A549 (cell line): Measurements from ENCODE around the gene SLC8A2. TPM values are rescaled to one million over a fixed set of nuclear protein-coding genes. Genes with fewer than 3 reads are reported as not detected.

ENCODE experiments used
- ATAC-seq, 2 experiments: fragments of 200-7000 bp in 1 of 2; fragments of >200 bp in 1 of 2; cut with Nextera tagmentation in 1 of 2; cut with Tn5 transposase in 1 of 2; 3 replicates each; pipeline versions ENCODE4 v1.8.0 to v1.9.1; 2018 to 2020; ENCODE audit warnings: mild to moderate bottlenecking in 1 of 2, moderate library complexity in 1 of 2
- CTCF ChIA-PET: fragments of 300-600 bp; sonication (Branson Sonifier 250); formaldehyde crosslinking; extraction: SDS; loops from one replicate; lab custom pipeline; 2021; ENCODE audit warnings: antibody characterized with exemption, inconsistent platforms; lab: Yijun Ruan, JAX
- POLR2A ChIA-PET: fragments of 350-600 bp; formaldehyde crosslinking; extraction: SDS; loops from one replicate; lab custom pipeline; 2021; ENCODE audit warnings: antibody characterized with exemption, inconsistent platforms; lab: Yijun Ruan, JAX
- DNase-seq, 2 experiments: peaks; one replicate each; pipeline versions ENCODE4 v3.0.0 to v3.0.0-alpha.2; 2011 to 2016; ENCODE audit warnings: low read depth in 1 of 2, low spot score in 1 of 2
- FAIRE-seq: peaks from 2 replicates; lab custom pipeline; 2011; peaks lifted over from hg19 to GRCh38; lab: Jason Lieb, UNC
- H3K27ac ChIP-seq, 2 experiments: fragments of >200 bp; sonication (Bioruptor Twin); formaldehyde crosslinking; 3 replicates each; pipeline ENCODE4 v1.5.1; 2016 to 2017
- H3K4me1 ChIP-seq: fragments of >200 bp; sonication (Bioruptor Twin); formaldehyde crosslinking; 3 replicates; pipeline ENCODE4 v1.6.1; 2016
- H3K4me2 ChIP-seq: fragments of >200 bp; sonication (Bioruptor Twin); formaldehyde crosslinking; 3 replicates; pipeline ENCODE4 v1.6.1; 2016
- H3K4me3 ChIP-seq: fragments of >200 bp; sonication (Bioruptor Twin); formaldehyde crosslinking; 3 replicates; pipeline ENCODE4 v1.5.1; 2016
- H3K9me3 ChIP-seq: fragments of >200 bp; sonication (Bioruptor Twin); formaldehyde crosslinking; 3 replicates; pipeline ENCODE4 v1.6.1; 2016
- BHLHE40 ChIP-seq: IDR thresholded peaks from 2 replicates; pipeline ENCODE4 v1.6.1; 2012; ENCODE audit warnings: low read depth, low read length, inconsistent platforms
- CHD4 ChIP-seq: fragments of 200-600 bp; sonication (generic); IDR thresholded peaks from 2 replicates; pipeline ENCODE4 v1.6.1; 2016; ENCODE audit warnings: antibody characterized with exemption, mild to moderate bottlenecking, borderline replicate concordance
- EHF ChIP-seq: fragments of 250-450 bp; sonication (Bioruptor Pico); IDR thresholded peaks from 2 replicates; pipeline ENCODE4 v1.5.0; 2020; ENCODE audit warnings: mild to moderate bottlenecking
- EHMT2 ChIP-seq: fragments of 200-600 bp; sonication (generic); IDR thresholded peaks from 2 replicates; pipeline ENCODE4 v1.6.1; 2016; ENCODE audit warnings: antibody characterized with exemption, low read depth, mild to moderate bottlenecking, moderate library complexity
- EP300 ChIP-seq, 2 experiments: fragments of >200 bp; sonication (Bioruptor Twin); formaldehyde crosslinking; IDR thresholded peaks; 2 replicates in 1 of 2; 3 replicates in 1 of 2; pipeline ENCODE4 v1.6.1; 2016 to 2017
- FOSB ChIP-seq: fragments of 250-450 bp; sonication (Bioruptor Pico); IDR thresholded peaks from 2 replicates; pipeline ENCODE4 v1.5.0; 2020; ENCODE audit warnings: mild to moderate bottlenecking, moderate library complexity
- HEYL ChIP-seq: fragments of 250-450 bp; sonication (Bioruptor Pico); IDR thresholded peaks from 2 replicates; pipeline ENCODE4 v1.8.0; 2021; ENCODE audit warnings: mild to moderate bottlenecking, moderate library complexity
- JUN ChIP-seq, 2 experiments: fragments of >200 bp; sonication (Bioruptor Twin); formaldehyde crosslinking; IDR thresholded peaks; 2 replicates in 1 of 2; 3 replicates in 1 of 2; pipeline ENCODE4 v1.6.1; 2016 to 2017
- KDM5A ChIP-seq: fragments of 200-600 bp; sonication (generic); IDR thresholded peaks from 2 replicates; pipeline ENCODE4 v1.6.1; 2016; ENCODE audit warnings: antibody characterized with exemption, mild to moderate bottlenecking
- POLR2AphosphoS2 ChIP-seq: conservative IDR thresholded peaks from 2 replicates; pipeline ENCODE4 v1.6.1; 2012; ENCODE audit warnings: low read length, improper control_type of control experiment, inconsistent platforms
- RARB ChIP-seq: fragments of 250-450 bp; sonication (Bioruptor Pico); IDR thresholded peaks from 2 replicates; pipeline ENCODE4 v1.8.0; 2021; ENCODE audit warnings: mild to moderate bottlenecking, moderate library complexity
- RNF2 ChIP-seq: fragments of 200-600 bp; sonication (generic); IDR thresholded peaks from 2 replicates; pipeline ENCODE4 v1.6.1; 2016; ENCODE audit warnings: low read depth, mild to moderate bottlenecking, antibody characterized with exemption, moderate library complexity, borderline replicate concordance
- SREBF2 ChIP-seq: fragments of 450-650 bp; IDR thresholded peaks from 2 replicates; pipeline ENCODE4 v1.6.1; 2014; ENCODE audit warnings: mild to moderate bottlenecking, moderate library complexity
- USF2 ChIP-seq: fragments of 450-650 bp; IDR thresholded peaks from 2 replicates; pipeline ENCODE4 v1.6.1; 2014; ENCODE audit warnings: antibody characterized with exemption
- WGBS: methylation state at CpG from one replicate; pipeline ENCODE4 v1.1.6; 2017; ENCODE audit errors: missing lambda C conversion rate; 5-methylcytosine and 5-hydroxymethylcytosine counted together
- polyA plus RNA-seq, 4 experiments: library from polyadenylated mRNA; depleted of rRNA in 3 of 4; stranded (reverse); fragments of >200 nt; fragmentation: RNase III in 1 of 4; extraction: RNeasy Plus Mini Kit Qiagen cat#74134 plus additional on column Dnase treatment in 1 of 4; gene quantifications; 2 replicates in 3 of 4; 3 replicates in 1 of 4; pipeline ENCODE4 v1.2.3, GENCODE V29; 2011 to 2017
- TF ChIP-seq, protein P1 (sequence below): IDR thresholded peaks from 2 replicates; pipeline ENCODE4 v1.6.1; 2012; ENCODE audit warnings: low read depth, borderline replicate concordance
- TF ChIP-seq, protein P2 (sequence below): fragments of 200-600 bp; sonication (generic); IDR thresholded peaks from 2 replicates; pipeline ENCODE4 v1.6.1; 2016; ENCODE audit warnings: antibody characterized with exemption, mild to moderate bottlenecking, moderate library complexity

Gene SLC8A2
- polyA plus RNA-seq, 2 of the 4 experiments (the other 2 are of a cell fraction): 0.15 to 0.35 TPM

DNA sequence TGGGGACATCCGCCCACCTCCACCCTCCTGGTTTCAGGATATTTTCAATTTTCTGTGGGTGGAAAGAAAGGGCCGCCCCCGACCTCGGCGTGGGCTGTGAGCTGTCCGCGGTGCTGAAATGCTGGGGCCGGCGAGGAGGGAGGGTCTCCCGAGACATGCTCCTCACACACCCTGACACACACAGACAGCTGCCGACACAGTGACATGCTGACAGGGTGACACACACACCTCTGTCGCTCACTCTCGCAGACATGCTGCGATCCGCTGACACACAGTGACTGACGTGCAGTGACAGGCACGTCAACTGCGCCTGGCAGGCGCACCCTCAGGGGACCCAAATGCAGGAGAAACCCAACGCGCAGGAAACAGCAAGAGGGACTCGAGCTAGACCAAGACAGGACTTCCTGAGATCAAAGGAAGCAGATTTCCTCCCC lies 27.3 kb downstream of the SLC8A2 start (continued):
- TF ChIP-seq RNF2 (no peak), BHLHE40 (no peak)

DNA sequence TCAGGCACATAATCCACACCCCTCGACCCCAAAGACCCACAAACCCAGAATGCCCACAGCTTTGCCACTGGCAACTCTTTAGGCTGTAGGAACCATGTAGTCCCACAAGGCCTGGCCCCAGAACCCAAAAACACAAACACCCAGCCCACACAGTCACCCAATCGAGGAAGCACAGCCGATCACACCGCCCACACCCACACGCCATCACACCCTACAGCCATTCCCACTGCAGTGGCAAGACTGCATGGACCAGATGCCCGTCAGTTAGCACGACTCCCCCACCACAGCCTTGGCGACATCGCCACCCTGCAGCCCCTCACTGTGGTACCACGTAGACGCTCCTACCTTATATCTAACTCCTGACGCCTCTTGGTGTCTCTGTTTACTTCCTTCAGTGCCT lies 28.4 kb downstream of the SLC8A2 start:
- WGBS: 14% methylated on average over 12 of the region's 12 CpGs
- DNase-seq (no peak), ATAC-seq (no peak), FAIRE-seq (no peak)
- Histone ChIP-seq H3K27ac (no peak overlapping the region), H3K9me3 (no peaks in the 10 kb centered on the region), H3K4me2 (no peak overlapping the region), H3K4me3 (no peak overlapping the region), H3K4me1 (peaks cover 26% of the 10 kb centered on the region)
- ChIA-PET POLR2A (no interaction called here), CTCF (interaction anchor here (1.6 to 28.3 kb wide), 3 partner anchors 8 to 263 kb away, joined by 5 to 901 read pairs (median 108); partner anchors contain the start of gene EHD2)
- TF ChIP-seq HEYL (CRISPR knock-in tag) (no peak), USF2 (no peak), KDM5A (no peak), CHD4 (no peak), POLR2AphosphoS2 (no peak), RARB (CRISPR knock-in tag) (no peak), EHF (CRISPR knock-in tag) (no peak), RNF2 (no peak), EHMT2 (no peak)
- TF ChIP-seq, protein P1, sequence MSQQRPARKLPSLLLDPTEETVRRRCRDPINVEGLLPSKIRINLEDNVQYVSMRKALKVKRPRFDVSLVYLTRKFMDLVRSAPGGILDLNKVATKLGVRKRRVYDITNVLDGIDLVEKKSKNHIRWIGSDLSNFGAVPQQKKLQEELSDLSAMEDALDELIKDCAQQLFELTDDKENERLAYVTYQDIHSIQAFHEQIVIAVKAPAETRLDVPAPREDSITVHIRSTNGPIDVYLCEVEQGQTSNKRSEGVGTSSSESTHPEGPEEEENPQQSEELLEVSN: no peak

- ChIA-PET POLR2A (interaction anchor here (0.6 to 0.7 kb wide), 2 partner anchors 8 to 46 kb away, joined by 3 read pairs; no protein-coding TSS in a partner anchor), CTCF (interaction anchor here (0.9 to 28.3 kb wide), 16 partner anchors 8 to 353 kb away, joined by 3 to 901 read pairs (median 14); partner anchors contain the start of genes EHD2, KPTN, NAPA and NOP53)
- FAIRE-seq (peak; percentile 56), ATAC-seq (peak in 1 of 2 experiments; percentile 38; a peak in 2 of 6 replicates), DNase-seq (no peak)
- H3K4me3 ChIP-seq: no peak overlapping the region
- TF ChIP-seq FOSB (CRISPR knock-in tag) (no peak), POLR2AphosphoS2 (no peak), JUN (IDR thresholded peaks at IDR 0.05) (no peak), SREBF2 (no peak)
- H3K9me3 ChIP-seq: no peaks in the 10 kb centered on the region
- H3K27ac ChIP-seq: no peak overlapping the region
- WGBS: 0% methylated on average over 5 of the region's 5 CpGs
- H3K4me1 ChIP-seq: no peaks in the 10 kb centered on the region
- no peak overlapping the region for H3K4me2 ChIP-seq
Observed at GRCh38 chr19:47438793-47439220, 32.9 kb downstream of the SLC8A2 start.

- no peak overlapping the region for H3K4me3 ChIP-seq
- FAIRE-seq (no peak), ATAC-seq (no peak)
- peak; percentile 69; the same call in 1 of the 2 replicates for TF ChIP-seq EHMT2
- TF ChIP-seq EP300 (IDR thresholded peaks at IDR 0.05): no peak
- TF ChIP-seq, protein P2, sequence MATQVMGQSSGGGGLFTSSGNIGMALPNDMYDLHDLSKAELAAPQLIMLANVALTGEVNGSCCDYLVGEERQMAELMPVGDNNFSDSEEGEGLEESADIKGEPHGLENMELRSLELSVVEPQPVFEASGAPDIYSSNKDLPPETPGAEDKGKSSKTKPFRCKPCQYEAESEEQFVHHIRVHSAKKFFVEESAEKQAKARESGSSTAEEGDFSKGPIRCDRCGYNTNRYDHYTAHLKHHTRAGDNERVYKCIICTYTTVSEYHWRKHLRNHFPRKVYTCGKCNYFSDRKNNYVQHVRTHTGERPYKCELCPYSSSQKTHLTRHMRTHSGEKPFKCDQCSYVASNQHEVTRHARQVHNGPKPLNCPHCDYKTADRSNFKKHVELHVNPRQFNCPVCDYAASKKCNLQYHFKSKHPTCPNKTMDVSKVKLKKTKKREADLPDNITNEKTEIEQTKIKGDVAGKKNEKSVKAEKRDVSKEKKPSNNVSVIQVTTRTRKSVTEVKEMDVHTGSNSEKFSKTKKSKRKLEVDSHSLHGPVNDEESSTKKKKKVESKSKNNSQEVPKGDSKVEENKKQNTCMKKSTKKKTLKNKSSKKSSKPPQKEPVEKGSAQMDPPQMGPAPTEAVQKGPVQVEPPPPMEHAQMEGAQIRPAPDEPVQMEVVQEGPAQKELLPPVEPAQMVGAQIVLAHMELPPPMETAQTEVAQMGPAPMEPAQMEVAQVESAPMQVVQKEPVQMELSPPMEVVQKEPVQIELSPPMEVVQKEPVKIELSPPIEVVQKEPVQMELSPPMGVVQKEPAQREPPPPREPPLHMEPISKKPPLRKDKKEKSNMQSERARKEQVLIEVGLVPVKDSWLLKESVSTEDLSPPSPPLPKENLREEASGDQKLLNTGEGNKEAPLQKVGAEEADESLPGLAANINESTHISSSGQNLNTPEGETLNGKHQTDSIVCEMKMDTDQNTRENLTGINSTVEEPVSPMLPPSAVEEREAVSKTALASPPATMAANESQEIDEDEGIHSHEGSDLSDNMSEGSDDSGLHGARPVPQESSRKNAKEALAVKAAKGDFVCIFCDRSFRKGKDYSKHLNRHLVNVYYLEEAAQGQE: peak; percentile 92
- TF ChIP-seq, all 56 proteins: peak for 2
- no peaks in the 10 kb centered on the region; the same call in 2 of the 3 replicates for H3K9me3 ChIP-seq
- no peaks in the 10 kb centered on the region for H3K4me1 ChIP-seq
- DNase-seq: no peak
- CTCF ChIA-PET: interaction anchor here (0.5 to 28.3 kb wide), 18 partner anchors 10 to 314 kb away, joined by 3 to 901 read pairs (median 22); partner anchors contain the start of genes EHD2, KPTN, NAPA and NOP53
- no peak overlapping the region for H3K27ac ChIP-seq
- no peak overlapping the region for H3K4me2 ChIP-seq
- WGBS: 33% methylated on average over 12 of the region's 12 CpGs
- POLR2A ChIA-PET: no interaction called here
Observed at GRCh38 chr19:47437500-47437899, 34.2 kb downstream of the SLC8A2 start.
